Tongue (tissue), 2 donors: ENCODE results near the gene IBA57. TPM values are rescaled to one million over a fixed set of nuclear protein-coding genes. Genes with fewer than 3 reads are reported as not detected.
"Not testable (repeated sequence)": the region's sequence is repeated elsewhere in the genome, so short reads cannot be mapped to it uniquely, and the experiment has no call there.

Experiments used
- DNase-seq: peaks from one replicate; pipeline ENCODE4 v3.0.0-alpha.2; 2015
- total RNA-seq: library from RNA; depleted of rRNA; stranded (reverse); fragments of >200 nt; gene quantifications from one replicate; pipeline ENCODE4 v1.2.3, GENCODE V29; 2014

Gene IBA57
- total RNA-seq, 1 donor from 2014 or later: 11.4 TPM

DNA sequence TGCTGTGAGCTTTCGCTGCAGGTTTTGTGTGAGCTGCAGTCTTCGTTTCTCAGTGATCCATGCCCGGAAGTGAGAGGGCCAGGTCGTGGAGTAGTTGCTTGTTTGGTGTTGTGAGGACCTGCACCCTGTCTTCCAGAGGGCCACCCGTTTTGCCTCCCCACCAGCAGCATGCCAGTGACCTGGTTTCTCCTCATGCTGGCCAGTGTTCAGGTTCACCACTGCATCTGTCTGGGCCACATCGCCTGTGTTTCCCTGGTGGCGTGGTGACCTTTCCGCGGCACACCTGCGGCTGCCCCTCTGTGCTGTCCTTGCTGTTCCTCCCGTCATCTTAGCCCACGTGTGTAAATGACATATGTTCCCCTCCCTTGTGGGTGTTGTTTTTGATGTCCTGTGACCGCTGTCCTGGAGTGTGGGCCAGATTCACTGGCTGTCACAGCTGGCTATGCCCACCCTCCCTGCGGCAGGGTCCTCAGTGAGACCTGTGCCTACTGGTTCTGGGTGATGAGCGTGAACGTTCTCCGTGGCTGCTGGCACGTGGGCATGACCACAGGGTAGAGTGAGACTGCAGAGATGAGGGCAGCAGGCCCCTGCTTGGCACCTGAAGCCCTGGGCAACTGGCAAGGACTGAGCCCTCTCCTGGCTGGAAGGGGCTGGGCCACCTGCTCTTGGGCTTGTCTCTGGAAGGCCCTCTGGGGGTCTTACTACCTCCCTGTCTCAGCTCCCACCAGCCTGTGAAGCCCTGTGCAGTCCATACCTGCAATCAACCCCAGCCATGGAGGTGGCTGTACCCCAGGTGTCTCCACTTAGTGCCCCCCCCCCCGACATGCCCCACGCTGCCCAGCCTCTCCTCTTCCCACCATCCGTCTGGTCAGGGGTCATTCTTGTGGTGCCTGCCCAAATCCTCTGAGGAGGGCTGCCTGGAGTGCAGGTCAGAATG is 7.3 kb downstream of the IBA57 start:
- DNase-seq: no peak

DNA sequence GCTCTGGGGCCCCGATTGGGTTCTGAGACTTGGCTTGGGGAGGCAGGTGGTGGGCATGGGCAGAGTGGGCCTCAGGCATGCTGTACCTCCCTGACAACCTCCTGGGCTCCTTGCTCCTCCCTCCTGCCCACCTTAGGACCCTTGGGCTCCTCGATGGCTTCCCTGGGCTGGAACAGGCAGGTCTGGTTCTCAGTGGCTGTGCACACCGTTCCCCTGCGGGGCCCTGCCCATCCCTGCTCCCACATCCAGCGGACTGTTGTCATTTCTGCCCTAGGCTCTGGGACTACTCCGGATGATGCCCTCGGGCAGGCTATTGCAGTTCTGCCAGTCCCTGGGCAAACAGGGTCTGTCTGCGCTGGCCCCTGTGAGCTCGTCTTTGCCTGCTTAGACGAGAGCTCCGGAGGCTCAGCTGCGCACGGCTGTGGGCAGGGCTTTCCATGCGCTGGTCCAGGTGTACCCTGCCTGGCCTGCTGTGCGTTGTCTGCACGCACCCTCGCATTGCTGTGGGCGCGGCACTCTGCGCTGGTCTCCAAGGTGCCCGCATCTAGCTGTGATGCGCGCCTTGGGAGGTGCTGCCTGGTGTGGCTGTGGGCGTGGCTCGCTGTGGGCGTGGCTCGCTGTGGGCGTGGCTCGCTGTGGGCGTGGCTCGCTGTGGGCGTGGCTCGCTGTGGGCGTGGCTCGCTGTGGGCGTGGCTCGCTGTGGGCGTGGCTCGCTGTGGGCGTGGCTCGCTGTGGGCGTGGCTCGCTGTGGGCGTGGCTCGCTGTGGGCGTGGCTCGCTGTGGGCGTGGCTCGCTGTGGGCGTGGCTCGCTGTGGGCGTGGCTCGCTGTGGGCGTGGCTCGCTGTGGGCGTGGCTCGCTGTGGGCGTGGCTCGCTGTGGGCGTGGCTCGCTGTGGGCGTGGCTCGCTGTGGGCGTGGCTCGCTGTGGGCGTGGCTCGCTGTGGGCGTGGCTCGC is 8.2 kb downstream of the IBA57 start:
- not testable (repeated sequence) for DNase-seq

DNA sequence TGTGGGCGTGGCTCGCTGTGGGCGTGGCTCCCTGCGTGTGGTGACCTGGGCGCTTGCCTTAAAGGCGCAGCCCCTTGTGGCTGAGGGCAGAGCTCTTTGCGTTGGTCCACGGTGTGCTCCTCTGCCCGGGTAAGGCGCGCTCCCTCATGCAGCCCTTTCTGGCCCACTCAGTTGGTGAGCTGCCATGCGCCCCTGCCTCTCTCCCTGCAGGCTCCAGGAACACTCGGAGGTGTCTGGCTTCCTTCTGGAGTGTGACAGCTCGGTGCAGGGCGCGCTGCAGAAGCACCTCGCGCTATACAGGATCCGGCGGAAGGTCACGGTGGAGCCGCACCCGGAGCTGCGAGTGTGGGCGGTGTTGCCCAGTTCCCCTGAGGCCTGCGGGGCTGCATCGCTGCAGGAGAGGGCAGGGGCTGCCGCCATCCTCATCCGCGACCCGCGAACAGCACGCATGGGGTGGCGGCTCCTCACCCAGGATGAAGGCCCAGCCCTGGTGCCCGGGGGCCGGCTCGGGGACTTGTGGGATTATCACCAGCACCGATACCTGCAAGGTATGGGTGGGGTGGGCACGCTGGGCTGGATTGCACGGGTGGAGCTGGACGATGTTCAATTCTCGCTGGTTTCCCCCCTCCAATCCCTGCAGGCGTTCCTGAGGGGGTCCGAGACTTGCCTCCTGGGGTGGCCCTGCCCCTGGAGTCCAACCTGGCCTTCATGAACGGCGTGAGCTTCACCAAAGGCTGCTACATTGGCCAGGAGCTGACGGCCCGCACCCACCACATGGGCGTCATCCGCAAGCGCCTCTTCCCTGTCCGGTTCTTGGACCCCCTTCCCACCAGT is 9.1 kb downstream of the IBA57 start:
- DNase-seq: no peak

DNA sequence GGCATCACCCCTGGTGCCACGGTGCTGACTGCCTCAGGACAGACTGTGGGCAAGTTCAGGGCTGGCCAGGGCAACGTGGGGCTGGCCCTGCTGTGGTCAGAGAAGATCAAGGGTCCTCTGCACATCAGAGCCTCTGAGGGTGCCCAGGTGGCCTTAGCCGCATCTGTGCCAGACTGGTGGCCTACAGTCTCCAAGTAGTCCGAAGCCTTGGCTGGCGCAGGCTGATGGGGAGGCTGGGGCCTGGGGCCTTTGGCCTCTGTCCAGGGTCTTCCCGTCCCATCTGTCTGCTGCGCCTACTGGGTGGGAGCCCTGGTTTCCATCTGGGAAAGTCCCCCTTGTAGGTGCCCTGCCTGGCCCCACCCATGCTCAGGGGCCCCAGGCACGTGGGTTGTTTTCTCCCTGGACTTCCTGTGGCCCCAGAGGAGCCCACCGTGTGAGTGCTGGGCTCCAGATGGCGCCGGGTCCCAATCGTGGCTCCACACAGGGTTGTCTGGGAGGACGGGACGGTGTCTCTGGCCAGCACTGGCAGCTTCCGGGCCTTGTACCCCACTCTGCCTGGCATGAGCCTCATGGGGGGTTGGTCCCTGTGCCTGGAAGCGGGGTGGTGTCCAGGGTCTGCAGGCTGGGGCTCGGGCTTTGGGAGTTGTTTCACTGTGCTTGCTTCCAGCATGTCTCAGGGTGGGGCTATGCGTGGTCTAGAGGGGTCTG is 9.9 kb downstream of the IBA57 start:
- no peak for DNase-seq

DNA sequence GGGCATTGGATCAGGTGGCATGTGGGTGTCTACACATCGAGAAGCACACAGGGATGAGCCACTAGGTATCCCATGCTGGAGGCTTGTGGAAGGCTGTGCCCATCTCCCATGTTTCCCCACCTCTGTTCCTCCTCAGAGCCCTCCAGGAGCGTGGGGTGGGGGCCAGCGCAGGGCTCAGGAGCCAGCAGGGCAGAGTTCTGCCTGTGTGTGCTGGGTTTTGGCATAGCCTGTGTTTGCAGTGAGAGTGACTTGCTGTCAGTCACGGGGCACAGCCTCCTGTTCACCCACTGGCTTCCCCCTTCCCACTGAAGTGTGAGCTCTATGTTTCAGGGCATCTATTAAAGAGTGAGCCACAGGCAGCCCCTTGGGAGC is 10.4 kb downstream of the IBA57 start:
- DNase-seq: no peak

DNA sequence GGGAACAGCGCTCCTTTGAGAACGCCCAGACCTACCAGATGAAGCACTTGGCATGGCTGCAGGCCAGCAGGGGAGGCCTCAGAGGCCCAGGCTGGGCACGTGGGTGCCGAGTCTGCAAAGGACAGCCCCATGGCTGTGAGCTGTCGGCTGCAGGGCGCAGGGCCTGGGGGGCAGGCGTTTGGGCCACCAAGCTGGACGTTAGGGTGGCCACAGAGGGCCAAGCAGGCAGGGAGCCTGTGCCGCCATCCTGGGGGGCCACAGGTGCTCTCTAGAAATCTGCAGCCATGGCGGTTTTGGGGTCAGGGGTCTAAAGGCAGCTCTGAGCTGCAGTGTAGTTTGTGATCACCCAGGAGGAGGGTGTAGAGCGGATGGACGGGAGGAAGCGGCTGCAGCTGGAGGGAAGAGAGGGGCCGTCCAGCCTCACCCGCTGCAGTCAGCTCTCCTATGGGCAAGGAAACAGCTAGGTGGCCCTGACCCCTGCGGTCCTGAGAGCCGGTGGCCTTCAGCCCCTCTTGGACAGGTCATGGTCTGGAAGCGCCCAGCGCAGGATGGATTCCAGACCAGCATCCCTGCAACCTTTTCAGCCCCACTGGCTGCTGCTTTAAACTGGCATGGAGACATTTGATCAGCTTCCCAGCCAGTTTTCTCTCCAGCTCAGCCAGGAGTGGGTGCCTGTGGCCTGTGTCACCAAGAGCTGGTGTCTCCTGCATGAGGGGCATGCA is 11.0 kb downstream of the IBA57 start:
- DNase-seq: no peak

DNA sequence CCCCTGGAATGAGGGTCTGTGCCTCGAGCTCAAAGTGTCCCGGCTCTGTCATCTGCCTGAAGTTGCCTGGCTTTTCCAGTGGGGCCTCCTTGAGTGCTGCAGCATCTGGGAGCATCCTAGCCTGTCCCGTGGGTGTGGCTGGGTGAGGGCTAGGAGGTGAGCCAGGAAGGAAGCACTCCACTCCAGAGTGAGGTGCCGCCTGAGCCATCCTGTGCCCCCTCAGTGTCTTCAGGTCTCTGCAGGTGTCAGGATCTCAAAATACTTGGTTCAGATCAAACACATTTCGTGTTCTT is 11.5 kb downstream of the IBA57 start:
- DNase-seq: no peak

DNA sequence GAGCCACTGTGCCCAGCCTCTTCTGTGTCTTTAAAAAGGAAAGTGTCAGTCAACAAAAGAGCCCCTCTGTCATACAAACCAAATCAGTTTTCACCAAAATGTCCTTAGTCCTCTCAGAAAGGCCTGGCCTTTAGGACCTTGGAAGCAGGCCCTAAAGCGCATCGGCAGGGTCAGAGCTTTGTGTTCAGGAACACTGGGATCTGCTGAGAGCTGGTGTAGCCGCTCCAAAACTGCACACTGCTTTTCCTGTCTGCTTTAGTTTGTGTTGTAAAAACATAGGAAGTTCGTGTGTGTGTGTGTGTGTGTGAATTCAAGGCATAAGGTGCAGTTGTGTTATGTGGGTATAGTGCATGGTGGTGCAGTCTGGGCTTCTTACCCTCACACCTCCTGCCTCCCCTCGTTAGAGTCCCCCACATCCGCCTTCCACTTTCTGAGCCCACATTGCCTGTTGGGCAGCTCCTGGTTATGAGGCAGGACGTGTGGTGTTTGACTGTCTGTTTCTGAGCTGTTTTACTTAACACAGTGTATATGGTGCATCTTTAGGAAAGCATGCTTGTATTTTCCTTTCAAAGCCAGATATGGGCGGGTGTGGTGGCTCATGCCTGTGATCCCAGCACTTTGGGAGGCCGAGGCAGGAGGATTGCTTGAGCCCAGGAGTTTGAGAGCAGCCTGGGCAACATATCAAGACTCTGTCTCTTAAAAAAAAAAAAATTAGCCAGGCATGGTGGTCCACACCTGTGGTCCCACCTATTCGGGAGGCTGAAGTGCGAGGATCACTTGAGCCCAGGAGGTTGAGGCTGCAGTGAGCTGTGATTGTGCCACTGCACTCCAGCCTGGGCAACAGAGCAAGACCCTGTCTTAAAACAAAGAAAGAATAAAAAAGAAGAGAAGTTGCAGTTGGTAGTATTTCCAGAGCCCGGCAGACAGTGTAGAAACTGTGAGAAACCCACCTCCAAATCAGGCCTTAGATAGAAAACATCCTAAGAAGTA is 12.4 kb downstream of the IBA57 start:
- DNase-seq: no peak

DNA sequence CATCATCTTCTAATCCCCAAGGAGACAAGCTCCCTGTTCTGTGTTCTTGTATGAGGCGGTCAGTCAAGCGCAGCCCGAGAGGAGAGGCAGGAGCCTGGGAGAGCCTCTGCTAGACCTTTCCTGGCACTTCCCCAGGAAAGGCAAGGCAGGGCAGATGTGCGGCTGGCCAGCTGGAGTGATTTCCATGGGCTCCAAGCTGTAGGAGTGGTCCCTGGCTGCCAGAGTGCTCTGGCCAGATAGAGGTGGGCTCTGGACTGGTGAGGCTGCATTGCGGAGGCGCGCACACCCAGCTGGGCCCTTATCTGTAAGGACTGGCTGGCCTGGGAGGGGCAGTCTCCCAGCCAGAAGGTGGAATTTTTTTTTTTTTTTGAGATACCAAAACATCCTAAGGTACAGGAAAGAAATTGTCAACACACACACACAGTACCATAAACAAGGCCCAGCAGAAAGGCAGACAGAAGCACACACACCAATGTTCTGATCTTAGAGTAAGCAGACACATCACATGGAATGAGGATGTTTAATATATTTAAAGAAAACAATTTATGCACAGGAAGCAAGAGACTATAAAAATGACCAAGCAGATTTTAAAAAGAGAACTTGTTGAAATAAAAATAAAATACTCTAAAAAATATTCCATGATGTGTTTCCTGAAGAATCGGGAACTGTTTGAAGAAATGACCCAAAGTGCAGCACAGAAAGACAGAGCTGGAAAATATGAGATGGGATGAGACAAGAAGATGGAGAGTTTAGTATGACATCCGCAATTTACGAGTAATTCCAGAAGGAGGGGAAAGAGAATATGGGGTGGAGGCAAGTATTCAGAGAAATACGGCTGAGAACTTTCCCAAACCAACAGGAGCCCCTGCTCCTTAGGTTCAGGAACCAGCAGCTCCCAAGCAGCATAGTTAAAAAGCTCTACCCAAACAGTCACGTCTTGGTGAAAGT is 13.4 kb downstream of the IBA57 start:
- peak; percentile 23 for DNase-seq

DNA sequence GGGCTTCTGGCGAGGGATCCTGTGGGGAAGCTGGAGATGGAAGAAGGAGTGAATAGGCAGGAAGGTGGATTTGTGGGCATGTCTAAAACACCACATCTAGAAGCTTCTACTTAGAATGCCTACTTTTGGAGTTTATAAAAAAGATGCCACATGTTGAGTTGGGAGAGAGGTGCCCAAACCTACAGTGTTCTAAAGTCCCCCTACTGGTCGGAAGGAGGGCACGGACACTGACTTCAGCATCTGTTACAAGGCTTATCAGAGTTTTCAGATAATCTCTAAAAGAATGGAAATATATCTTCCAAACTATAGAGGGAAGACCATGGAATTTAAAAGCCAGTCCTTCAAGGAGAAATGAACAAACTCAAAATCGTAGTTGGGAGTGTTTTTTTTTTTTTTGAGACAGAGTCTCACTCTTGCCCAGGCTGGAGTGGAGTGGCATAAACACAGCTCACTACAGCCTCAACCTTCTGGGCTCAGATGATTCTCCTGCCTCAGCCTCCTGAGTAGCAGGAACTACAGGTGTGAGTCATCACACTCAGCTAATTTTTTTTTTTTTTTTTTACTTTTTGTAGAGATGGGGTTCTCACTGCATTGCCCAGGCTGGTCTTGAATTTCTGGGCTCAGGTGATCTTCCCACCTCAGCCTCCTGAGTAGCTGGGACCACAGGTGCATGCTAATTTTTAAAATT is 14.8 kb downstream of the IBA57 start:
- DNase-seq: no peak

DNA sequence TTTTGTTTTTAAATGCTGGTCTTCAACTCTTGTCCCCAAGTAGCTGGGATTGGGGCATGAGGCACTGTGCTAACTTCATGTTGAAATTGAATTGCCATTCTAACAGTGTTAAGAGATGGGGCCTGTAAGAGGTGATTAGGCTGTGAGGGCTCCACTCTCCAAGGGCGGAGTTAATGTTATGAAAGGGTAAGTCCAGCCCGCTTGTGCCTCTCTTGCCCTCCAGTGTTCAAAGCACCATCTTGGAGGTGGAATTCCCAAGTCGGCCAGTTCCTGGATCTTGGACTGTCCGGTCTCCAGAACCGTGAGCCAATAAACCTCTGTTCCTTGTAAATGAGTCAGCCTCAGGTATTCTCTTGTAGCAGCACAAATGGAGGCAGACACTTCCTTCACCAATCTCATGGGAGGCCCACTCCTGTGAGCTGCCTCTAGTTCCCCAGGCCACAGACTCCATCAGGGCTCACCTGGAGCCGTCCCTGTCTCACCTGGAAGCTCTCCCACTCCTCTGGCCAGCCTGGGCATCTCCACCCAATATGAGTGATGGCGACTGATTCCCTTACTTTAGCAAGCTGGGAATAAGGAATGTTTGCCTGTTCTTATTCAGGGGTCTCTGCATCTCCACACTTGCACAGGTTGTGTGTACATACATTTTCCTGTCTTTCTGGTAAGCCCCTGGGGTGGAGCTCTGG is 15.5 kb downstream of the IBA57 start:
- DNase-seq: no peak

DNA sequence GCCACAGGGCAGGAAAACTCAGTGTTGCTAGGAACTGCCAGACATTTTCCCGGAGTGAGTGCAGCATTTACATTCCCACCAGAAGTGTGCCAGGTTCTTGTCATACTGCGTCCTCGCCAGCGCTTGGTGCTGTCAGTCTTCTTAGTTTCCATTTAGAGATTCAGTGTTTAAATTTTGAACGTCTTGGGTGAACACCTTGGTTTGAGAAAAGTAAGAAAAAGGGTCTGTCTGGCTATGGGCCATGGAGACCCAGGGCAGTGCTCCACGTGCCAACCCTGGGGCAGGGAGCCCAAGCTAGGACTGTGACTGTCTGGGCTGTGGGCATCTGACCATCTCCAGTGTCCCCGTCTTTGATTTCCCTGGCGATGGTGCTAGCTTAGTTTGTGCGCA is 16.0 kb downstream of the IBA57 start:
- no peak for DNase-seq

DNA sequence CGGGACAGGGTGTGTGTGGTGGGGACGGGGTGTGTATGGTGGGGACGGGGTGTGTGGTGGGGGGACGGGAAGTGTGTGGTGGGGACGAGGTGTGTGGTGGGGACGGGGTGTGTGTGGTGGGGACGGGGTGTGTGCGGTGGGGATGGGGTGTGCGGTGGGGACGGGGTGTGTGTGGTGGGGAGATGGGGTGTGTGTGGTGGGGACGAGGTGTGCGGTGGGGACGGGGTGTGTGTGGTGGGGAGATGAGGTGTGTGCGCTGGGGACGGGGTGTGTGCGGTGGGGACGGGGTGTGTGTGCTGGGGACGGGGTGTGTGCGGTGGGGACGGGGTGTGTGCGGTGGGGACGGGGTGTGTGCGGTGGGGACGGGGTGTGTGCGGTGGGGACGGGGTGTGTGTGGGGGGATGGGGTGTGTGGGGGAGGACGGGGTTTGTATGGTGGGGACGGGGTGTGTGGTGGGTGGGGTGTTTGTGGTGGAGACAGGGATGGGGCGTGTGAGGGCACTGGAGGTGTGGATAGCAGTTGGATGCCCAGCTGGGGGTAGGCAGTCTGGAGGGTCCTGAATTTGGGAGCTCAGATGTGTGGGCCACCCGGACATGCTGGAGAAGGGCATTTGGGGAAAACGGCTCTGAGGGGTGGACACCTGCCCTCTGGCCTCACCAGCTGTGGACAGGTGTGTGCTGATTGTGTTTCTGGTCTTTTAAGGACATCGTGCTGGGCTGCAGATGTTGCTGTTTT is 16.9 kb downstream of the IBA57 start:
- DNase-seq: no peak

DNA sequence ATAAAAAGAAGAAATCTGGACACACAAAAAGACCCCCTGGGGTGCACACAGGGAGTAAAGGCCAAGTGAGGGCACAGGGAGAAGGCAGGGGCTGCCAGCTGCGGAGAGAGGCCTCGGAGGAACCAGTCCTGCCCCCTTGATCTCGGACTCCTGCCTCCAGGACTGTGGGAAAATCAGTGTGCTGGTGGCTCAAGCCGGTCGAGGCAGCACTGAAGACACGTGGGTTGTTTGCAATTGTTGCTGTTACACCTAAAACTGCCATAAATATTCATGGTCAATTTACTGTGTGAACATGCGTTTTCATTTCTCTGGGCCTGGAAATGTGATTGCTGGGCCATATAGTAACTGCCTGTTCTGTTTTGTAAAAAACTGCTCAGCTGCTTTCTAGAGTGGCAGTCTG is 18.5 kb downstream of the IBA57 start:
- DNase-seq: no peak

DNA sequence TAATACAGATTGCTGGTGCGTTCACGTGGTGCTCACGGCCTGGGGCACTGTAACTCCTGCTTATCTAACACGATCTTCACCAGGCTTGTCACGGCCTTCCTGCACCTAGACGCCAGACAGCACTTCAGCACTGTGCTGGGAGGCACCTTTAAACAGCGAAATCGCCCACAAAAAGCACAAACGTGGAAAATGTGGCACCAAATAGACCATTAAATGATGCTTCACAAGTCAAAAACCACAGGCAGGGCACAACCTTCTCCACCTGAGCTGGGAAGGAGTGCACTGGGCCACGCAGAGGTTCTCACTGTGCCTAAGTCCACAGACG is 20.0 kb downstream of the IBA57 start:
- no peak for DNase-seq

DNA sequence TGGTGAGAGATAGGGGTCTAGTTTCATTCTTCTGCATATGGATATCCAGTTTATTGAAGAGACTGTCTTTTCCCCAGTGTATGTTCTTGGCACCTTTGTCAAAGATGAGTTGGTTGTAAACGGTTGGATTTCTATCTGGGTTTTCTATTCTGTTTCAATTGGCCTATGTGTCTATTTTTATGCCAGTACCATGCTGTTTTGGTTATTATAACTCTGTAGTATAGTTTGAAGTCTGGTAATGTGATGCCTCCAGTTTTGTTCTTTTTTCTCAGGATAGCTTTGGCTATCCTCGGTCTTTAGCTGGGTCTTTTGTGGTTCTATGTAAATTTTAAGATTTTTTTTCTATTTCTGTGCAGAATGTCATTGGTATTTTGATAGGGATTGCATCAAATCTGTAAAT is 22.6 kb downstream of the IBA57 start:
- DNase-seq: not testable (repeated sequence)

DNA sequence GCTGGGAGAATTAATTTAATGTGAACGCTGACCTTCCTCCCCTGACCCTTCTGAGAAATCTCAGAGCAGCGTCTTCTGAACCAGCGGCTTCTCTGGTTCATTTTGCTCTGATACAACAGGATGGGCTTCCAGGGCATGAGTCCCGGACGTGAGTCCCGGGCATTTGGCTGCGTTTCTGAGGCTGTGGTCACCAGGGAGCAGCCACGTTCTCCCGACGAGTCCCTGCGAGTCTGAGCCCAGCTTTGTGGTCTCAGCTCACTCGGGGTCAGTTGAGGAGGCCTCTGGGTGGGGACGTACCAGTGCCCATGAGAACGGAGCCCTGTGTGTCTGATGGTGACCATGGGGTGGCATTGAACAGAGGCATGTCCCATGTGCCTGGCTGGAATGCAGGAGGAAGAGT is 24.6 kb downstream of the IBA57 start:
- DNase-seq: no peak
